GM21529 (cell line): ENCODE results near the gene HSFX4.
"Not testable (repeated sequence)": the region's sequence is repeated elsewhere in the genome, so short reads cannot be mapped to it uniquely, and the experiment has no call there.

ENCODE experiments used
- ATAC-seq: cut with Tn5 transposase; IDR thresholded peaks from one replicate; pipeline ENCODE4 v1.9.1; 2021; ENCODE audit not compliant: unreplicated experiment

HSFX4 gene

GRCh38 chrX:149937871-149938426 is 8.6 kb downstream of the HSFX4 start:
- peak; percentile 1 for ATAC-seq

GRCh38 chrX:149938427-149938880 is 9.1 kb downstream of the HSFX4 start, which contains the start of gene EOLA2:
TSS of gene EOLA2 (minus strand) at chrX:149938491. CDS start at chrX:149933874, 4,617 bp downstream.
- ATAC-seq = peak; percentile 69

GRCh38 chrX:149938881-149939654 is 9.7 kb downstream of the HSFX4 start:
- no peak for ATAC-seq

- peak; percentile 12 for ATAC-seq
Observed at GRCh38 chrX:149939655-149939904, 10.2 kb downstream of the HSFX4 start.

- peak; percentile 50 for ATAC-seq
Observed at GRCh38 chrX:149939905-149940673, 10.7 kb downstream of the HSFX4 start.

- not testable (repeated sequence) for ATAC-seq
Observed at GRCh38 chrX:149940674-149941024, 11.3 kb downstream of the HSFX4 start.

- ATAC-seq = not testable (repeated sequence)
Observed at GRCh38 chrX:149945087-149945670, 15.8 kb downstream of the HSFX4 start.

GRCh38 chrX:149945820-149946219 is 16.4 kb downstream of the HSFX4 start:
- not testable (repeated sequence) for ATAC-seq

- ATAC-seq = not testable (repeated sequence)
Observed at GRCh38 chrX:149946932-149947331, 17.6 kb downstream of the HSFX4 start.

- no peak for ATAC-seq
Observed at GRCh38 chrX:149948016-149948415, 18.6 kb downstream of the HSFX4 start.

- no peak for ATAC-seq
Observed at GRCh38 chrX:149949743-149950436, 20.5 kb downstream of the HSFX4 start.

GRCh38 chrX:149950681-149951080 is 21.3 kb downstream of the HSFX4 start:
- ATAC-seq = peak; percentile 51

GRCh38 chrX:149961572-149961971 is 32.2 kb downstream of the HSFX4 start:
- ATAC-seq = no peak

GRCh38 chrX:149962010-149962409 is 32.6 kb downstream of the HSFX4 start:
- no peak for ATAC-seq

- peak; percentile 87 for ATAC-seq
Observed at GRCh38 chrX:149962859-149963757, 33.7 kb downstream of the HSFX4 start.

GRCh38 chrX:149979126-149979644 is 49.8 kb downstream of the HSFX4 start:
- no peak for ATAC-seq
